ENCODE measurements around the gene NRIP1. TPM values are rescaled to one million over a fixed set of nuclear protein-coding genes. Genes with fewer than 3 reads are reported as not detected.

Gene NRIP1
- total and polyA plus RNA-seq, 11 donors = 2.9 to 32.0 (median 17.6) TPM

GRCh38 chr21:14916676-14917141 is 148.1 kb downstream of the NRIP1 start:
- H3K4me1 ChIP-seq = no peaks in the 10 kb centered on the region
- ATAC-seq (no peak), DNase-seq (no peak)
- 56 to 70% (median 66%) methylated on average over 3 of the region's 3 CpGs for WGBS, 4 donors
- H3K27me3 ChIP-seq = no peaks in the 10 kb centered on the region
- H3K27ac ChIP-seq = no peak overlapping the region
- TF ChIP-seq CTCF (IDR thresholded peaks at IDR 0.05) (no peak), POLR2A (IDR thresholded peaks at IDR 0.05) (no peak)
- H3K36me3 ChIP-seq = no peaks in the 10 kb centered on the region
- intact Hi-C loops (cut with DNase I) = no loop called here
- no peak overlapping the region for H3K4me3 ChIP-seq
- H3K9me3 ChIP-seq = no peaks in the 10 kb centered on the region

DNA sequence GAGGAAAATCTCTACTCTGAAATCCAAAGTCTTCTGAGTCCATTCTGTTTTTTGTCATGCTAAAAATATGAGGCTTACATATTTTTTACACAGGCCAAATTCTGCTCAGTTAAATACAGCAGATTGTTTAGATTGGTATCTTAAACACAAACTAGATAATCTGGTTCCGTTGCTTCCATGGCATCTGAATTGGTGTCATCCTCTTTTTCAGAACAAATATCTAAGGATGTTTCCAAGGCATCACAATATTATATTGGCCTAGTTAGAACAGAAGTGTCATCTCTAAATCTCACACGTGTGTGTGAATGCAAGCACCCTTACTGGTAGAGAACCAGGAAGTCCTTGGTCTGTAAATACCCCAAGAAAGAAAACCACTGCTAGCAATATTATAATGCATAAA is 151.2 kb downstream of the NRIP1 start:
- WGBS, 4 donors = 58 to 74% (median 65%) methylated on average over 2 of the region's 2 CpGs
- no peaks in the 10 kb centered on the region for H3K4me1 ChIP-seq

DNA sequence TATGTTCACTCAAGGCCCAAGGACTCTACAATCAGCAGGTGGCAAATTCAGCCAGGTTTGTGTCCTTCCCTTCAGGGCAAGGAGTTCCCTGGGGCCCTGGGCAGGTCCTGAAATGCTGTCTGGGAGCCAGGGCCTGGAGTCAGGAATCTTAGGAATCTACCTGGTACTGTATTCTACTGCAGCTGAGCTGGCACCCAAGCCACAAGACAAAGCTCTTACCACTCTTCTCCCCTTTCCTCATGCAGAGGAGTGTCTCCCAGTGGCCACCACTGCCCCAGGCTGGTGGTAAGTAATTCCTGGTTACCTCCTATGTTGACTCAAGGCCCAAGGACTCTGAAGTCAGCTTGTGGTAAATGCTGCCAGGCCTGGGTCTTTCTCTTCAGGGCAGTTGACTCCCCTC is 153.4 kb downstream of the NRIP1 start:
- no peaks in the 10 kb centered on the region for H3K27me3 ChIP-seq
- ATAC-seq = no peak
- intact Hi-C loops (cut with DNase I) = no loop called here
- TF ChIP-seq CTCF (IDR thresholded peaks at IDR 0.05) = no peak
- no peak for TF ChIP-seq POLR2A (IDR thresholded peaks at IDR 0.05)
- DNase-seq = peak in 1 of 5 donors; percentile 31
- no peak overlapping the region for H3K4me3 ChIP-seq
- no peak overlapping the region for H3K27ac ChIP-seq
- H3K36me3 ChIP-seq = no peaks in the 10 kb centered on the region
- no peaks in the 10 kb centered on the region for H3K4me1 ChIP-seq
- peaks cover 0 to 3% (median 0%) of the 10 kb centered on the region in 12 donors for H3K9me3 ChIP-seq

More for the DNA sequence above, 151.2 kb downstream of the NRIP1 start:
- Histone ChIP-seq H3K36me3 (no peaks in the 10 kb centered on the region), H3K27ac (no peak overlapping the region), H3K27me3 (no peaks in the 10 kb centered on the region), H3K4me3 (no peak overlapping the region), H3K9me3 (no peaks in the 10 kb centered on the region)
- ATAC-seq (no peak), DNase-seq (no peak)
- TF ChIP-seq POLR2A (IDR thresholded peaks at IDR 0.05) (no peak), CTCF (IDR thresholded peaks at IDR 0.05) (no peak)
- intact Hi-C loops (cut with DNase I) = no loop called here
